GM10266 (cell line): ENCODE results near the gene C1orf159.

ENCODE experiments used
- DNase-seq: peaks from one replicate; pipeline ENCODE4 v3.0.0; 2012; ENCODE audit errors: extremely low spot score
- TF ChIP-seq, protein P1 (sequence below): IDR thresholded peaks from 2 replicates; pipeline ENCODE4 v1.5.1; 2012; ENCODE audit warnings: mild to moderate bottlenecking, low read depth; ENCODE audit not compliant: control insufficient read depth, insufficient read depth; ENCODE audit errors: missing control alignments

The C1orf159 gene

DNA sequence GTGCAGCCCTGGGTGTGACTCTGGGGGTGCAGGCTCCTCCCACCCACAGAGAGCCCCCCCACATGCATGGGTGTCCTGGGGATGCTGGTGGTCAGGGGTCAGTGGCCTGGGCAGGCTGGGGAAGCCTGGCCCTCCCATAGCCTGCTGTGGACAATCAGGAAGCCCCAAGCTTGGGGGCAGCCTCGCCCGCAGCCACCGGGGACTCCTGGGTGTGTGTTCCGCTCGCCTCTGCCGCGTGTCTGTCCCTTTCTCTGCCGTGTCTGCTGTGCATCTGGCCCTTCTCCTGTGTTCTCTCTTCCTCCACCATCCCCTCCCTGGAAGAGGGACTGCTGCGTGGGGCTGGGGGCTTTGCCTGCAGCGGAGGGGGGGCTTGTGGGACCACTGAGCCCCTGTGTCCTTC, 73.1 kb downstream of the C1orf159 start:
- TF ChIP-seq, protein P1, sequence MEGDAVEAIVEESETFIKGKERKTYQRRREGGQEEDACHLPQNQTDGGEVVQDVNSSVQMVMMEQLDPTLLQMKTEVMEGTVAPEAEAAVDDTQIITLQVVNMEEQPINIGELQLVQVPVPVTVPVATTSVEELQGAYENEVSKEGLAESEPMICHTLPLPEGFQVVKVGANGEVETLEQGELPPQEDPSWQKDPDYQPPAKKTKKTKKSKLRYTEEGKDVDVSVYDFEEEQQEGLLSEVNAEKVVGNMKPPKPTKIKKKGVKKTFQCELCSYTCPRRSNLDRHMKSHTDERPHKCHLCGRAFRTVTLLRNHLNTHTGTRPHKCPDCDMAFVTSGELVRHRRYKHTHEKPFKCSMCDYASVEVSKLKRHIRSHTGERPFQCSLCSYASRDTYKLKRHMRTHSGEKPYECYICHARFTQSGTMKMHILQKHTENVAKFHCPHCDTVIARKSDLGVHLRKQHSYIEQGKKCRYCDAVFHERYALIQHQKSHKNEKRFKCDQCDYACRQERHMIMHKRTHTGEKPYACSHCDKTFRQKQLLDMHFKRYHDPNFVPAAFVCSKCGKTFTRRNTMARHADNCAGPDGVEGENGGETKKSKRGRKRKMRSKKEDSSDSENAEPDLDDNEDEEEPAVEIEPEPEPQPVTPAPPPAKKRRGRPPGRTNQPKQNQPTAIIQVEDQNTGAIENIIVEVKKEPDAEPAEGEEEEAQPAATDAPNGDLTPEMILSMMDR: no peak

DNA sequence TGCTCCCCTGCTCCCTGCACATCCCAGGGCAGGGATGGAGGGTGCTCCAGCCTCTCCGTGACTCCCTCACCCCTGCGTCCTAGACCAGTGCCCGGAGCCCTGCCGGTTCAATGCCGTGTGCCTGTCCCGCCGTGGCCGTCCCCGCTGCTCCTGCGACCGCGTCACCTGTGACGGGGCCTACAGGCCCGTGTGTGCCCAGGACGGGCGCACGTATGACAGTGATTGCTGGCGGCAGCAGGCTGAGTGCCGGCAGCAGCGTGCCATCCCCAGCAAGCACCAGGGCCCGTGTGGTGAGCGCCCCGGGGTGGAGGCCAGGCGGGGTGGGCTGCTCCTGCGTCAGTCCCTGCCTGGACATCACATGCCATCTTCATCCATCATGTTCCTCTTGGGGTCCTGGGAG, 74.0 kb downstream of the C1orf159 start:
- no peak for DNase-seq
- TF ChIP-seq, protein P1: no peak

More for the DNA sequence above, 73.1 kb downstream of the C1orf159 start:
- no peak for DNase-seq

DNA sequence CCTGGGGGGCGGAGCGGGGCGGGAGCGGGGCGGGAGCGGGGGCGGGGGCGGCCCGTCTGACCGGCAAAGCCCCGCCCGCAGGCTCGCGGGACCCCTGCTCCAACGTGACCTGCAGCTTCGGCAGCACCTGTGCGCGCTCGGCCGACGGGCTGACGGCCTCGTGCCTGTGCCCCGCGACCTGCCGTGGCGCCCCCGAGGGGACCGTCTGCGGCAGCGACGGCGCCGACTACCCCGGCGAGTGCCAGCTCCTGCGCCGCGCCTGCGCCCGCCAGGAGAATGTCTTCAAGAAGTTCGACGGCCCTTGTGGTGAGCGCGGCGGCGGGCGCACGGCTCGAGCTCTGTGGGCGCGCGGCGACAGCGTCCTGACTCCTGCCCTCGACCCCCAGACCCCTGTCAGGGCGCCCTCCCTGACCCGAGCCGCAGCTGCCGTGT, 74.8 kb downstream of the C1orf159 start:
- TF ChIP-seq, protein P1: no peak

DNA sequence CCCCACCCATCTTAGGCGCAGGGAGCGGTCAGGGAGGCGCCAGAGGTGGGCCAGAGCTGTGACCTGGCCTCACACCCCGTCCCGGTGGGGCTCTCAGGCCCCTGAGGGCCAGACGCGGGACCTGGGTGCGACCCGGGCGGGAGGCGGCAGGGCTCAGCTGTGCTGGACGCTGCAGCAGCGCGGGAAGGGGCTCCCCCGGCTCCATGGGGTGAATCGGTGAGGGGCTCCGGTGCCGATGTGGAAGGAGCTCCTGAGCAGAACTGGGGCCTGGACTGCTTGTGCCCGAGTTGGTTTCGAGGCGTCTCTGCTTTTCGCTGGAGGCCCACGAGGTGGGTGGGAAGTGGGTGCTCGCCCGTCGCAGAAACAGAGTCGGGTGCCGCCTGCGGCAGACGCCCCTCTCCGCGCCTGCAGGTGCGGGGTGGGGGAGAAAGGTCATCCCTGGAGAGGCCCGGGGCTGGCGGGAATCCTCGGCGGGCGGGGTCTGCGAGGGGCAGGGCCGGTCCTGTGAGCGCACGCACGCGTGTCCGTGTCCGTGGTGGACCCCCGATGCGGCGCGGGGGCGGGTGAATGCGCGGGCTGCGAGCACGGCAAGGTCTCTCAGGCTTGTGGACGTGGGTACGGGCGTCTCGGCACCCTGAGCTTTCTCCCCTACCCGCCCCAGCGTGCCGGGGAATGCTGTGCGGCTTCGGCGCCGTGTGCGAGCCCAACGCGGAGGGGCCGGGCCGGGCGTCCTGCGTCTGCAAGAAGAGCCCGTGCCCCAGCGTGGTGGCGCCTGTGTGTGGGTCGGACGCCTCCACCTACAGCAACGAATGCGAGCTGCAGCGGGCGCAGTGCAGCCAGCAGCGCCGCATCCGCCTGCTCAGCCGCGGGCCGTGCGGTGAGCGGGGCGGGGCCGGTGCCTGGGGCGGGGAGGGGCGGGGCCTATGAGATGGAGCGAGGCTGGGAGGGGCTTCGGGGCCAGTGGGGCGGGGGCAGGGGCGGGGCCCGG, 75.6 kb downstream of the C1orf159 start:
- TF ChIP-seq, protein P1: no peak

More for the DNA sequence above, 74.8 kb downstream of the C1orf159 start:
- no peak for DNase-seq

DNA sequence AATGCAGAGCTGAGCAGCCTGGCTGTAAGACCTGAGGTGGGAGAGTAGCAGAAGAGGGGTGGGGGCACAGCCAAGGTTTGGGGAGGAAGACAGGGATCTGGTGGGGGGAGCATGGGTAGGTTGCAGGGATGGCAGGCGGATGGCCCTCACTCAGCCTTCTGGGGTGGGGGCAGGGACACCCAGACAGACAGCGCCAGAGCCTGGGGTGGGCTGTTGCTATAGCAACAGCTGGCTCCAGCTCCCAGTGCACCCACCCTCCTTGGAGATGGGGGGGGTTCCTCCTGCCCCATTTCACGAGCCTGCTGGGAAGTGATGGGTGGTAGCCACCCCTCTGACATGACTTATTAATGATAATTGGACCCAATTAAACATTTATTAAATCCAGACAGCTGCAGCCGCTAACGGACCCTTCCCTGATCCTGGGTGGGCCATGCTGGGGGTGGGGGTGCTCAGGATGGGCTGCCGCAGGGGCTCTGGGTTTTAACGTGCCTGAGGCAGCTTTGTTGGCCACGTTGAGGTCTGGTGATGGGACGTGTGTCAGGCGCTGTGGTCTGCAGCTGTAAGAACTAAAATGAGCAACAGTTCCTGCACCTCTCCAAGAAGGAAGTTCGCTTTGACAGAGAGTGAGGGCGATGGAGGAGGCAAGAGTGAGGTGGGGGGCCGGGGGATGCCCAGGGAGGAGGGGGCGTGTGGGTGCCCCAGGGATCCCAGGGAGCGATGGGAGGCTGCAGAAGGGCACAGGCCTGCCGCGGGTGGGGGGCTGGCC, 76.6 kb downstream of the C1orf159 start:
- TF ChIP-seq, protein P1: no peak
- DNase-seq: no peak

More for the DNA sequence above, 75.6 kb downstream of the C1orf159 start:
- DNase-seq: peak; percentile 99

DNA sequence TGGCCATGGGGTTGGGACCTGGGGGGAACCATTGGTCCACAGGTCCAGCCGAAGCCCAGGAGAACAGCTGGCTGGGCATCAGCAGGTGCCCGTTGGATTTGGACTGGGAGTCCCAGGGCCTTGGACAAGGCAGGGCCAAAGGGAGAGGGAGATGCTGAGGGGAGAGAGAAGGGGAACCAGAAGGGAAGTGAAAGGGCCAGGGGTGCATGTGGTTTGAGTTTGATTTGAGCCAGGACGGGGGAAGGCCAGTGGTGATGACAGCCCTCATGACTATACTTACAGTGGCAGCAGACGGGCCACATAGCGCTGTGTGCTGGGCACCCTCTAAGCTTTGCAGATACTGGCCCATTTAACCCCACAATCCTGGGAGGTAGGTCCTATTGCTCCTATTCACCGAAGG, 77.2 kb downstream of the C1orf159 start:
- TF ChIP-seq, protein P1: no peak
- peak; percentile 81 for DNase-seq
